ENCODE data around the gene NEK5.
A peak's percentile ranks its signal among the peaks of the same experiment; 100 is the strongest.

Gene NEK5

DNA sequence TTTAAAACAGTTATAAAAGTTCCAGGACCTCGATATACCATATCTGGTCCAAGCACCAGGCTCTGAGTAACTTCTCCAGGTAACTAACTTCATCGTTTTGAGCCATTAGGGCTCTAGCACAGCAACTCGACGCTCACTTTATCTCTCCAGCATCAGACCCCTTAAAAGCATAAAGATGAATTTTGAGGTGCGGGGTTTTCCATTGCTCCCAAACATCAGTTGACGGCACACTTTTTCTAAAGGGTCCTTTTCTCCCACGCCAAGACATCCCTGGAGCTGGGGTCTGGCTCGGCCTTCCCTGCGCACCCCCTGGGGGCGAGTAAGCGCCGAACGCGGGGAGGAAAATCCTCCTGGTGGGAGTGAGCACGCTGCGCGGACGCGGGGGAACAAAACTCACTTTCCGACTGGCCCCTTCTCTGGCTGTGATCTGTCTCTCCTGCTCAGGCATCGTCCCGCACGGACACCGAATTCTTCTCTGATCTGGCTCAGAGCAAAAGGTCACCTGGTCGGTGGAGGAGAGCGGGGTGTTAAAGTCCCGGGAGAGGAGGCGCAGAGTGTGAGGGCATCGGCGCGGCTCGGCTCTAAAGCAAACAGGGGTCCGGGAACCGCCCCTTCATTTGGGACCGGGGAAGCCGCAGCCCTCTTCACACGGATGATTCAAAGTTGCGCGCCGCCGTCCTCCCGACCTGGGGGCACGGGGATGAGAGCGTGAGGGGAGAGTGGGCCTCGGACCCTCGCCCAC lies 117.8 kb downstream of the NEK5 start, which contains the start of gene ATP7B:
Gene ATP7B (minus strand): TSS at position 561 of the 742 bp plus-strand sequence. CDS start 113 bp downstream, at position 448.
- peak; percentile 38 for DNase-seq (ENCODE audit: low spot score)

DNA sequence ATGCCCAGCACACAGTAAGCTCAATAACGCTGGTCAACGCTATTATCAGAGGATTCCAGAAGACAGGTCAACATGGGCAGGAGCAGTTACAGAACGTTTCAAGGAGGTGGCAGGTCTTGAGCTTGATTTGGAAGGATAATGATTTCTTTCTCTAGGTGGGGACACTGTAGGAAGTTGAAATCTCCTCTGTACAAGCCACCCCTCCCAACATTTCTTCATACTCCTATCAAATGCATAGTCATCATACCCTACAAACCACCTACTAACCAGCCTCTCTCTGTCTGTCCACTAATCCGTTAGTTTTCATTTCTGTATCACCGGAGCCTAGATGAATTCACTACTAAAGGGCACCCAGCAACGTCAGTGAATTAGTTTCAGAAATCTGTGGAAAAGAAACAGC lies 118.9 kb downstream of the NEK5 start:
- no peak for DNase-seq (ENCODE audit: low spot score)

DNA sequence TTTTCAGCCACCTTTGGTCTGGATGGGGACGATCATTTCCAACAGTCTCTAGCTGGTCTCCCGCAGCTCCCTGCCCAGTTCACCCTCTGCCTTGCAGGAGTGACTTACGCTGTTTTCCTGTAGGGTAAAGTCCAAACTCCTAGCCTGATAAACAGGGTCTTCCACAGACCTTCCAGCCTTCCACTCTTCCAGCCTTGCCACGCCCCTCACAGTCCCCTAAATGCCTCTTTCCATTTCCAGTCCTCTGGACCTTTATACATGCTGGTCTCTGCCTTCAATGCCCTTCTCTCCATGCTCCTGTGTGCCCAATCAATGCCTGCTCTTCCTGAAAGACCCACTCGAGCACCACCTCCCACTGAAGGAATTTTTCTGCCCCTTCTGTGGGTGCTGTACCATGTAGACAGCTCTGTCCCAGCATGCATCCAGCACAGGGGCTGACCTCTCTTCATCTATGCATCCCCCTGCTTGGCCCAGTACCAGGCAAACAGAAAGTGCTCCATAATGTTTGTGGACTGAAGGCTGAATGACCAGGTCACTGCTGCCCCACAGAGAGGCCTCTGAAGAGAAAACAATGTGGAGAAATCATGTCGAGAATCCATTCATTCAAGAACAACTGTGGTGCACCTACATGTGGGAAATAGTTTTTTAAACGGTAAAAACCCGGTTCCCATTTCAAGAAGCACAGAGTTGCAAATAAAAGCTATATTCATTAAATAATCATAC lies 122.2 kb downstream of the NEK5 start:
- DNase-seq (ENCODE audit: low spot score): no peak

DNA sequence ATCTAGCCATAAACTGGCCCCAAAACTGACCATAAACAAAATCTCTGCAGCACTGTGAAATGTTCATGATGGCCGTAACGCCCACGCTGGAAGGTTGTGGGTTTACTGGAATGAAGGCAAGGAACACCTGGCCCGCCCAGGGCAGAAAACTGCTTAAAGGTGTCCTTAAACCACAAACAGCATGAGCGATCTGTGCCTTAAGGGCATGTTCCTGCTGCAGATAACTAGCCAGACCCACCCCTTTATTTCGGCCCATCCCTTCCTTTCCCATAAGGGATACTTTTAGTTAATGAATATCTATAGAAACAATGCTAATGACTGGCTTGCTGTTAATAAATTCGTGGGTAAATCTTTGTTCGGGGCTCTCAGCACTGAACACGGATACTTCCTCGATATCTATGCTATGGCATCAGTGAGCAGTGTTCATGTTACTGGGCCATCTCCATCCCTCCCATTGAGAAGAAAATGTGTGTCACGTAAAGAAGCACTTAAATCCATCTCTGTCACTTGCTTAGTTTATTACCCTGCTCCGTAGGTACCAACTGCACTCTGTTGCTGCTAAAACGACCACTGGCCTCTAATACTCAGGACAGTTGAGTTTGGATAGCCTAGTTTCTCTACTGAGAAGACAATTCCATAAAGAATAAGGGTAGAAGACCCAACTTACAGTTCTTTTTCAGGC lies 122.9 kb downstream of the NEK5 start:
- DNase-seq (ENCODE audit: low spot score): no peak

DNA sequence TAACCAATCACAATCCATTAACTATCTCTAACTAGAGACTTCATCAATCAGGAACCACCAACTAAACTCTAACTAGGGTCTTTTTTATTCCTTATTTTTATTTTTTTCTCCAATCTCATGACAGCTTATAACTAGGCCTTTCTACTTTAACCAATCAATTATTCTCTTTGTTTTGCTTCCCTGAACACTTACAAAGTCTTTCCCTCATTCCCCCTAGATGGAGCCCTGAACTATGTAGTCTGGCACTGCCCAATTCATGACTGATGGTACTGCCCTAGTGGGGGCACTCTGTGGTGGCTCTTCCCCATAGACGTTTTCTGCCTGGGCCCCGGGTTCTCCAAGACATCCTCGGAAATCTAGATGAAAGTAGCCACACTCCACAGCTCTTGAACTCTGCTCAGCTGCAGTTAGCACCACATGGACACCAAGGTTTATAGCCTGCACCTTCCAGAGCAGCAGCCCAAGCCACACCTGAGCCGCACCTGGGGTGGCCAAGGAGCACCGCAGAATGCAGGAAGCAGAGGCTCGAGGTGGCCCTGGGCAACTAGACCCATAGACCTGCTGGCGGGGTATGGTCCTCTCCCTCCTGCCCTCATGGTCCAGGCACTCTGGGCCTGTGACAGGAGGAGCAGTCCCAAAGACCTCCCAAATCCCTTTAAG lies 124.2 kb downstream of the NEK5 start:
- no peak for DNase-seq (ENCODE audit: low spot score)

DNA sequence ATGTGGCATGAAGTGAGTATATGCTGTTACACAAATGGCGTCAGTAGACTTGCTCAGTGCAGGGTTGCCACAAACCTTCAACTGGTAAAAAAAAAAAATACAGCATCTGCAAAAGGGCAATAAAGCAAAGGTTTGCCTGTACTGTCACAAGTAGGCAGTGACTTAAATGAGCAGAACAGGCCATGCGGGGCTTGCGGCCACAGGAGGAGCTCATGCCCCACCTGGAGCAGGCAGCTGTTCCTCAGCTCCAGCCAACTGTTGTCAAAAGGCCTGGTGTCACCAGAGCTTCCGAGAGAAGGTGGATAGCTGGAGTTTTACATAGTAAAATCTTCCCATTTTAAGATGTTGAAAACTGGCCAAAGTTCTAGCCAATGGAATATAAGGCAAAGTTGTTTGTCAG lies 125.3 kb downstream of the NEK5 start:
- no peak for DNase-seq (ENCODE audit: low spot score)

DNA sequence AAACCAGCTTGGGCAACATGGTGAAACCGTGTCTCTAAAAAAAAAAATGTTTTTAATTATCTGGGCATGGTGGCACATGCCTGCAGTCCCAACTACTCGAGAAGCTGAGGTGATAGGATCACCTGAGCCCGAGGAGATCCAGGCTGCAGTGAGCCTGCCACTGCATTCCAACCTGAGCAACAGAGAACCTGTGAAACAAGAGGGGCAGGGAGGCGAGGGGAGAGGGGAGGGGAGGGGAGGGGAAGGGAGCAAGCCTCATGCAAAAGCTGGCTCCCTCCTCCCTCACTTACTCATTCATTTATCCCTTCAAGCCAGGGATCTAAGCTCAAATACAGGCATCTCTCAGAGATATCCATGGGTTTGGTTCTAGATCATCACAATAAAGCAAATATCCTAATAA lies 126.5 kb downstream of the NEK5 start:
- no peak for DNase-seq (ENCODE audit: low spot score)

DNA sequence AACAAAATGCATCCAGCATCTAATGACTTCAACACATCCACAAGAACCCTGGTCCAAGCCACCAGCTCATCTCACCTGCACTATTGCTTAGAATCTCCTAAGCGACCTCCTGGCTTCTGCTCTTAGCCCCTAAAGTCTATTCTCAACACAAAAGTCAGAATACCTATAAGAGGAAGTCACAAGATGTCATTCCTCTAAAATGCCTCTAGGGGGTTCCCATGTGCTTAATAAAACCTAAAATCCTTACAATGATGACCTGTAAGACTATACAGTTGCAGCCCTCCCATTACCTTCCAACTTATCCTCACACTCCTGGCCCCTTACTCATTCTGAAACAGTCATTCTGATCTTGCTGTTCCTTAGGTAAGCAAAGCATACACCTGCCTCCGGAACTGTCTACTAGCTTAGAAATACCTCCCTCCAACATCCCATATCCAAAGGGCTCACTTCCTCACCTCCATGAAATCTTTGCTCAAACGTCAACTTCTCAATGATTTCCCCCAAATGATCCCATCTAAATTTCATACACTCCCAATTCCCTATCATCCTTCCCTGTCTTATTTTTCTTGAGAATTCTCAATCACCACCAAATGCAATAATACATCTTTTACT lies 127.6 kb downstream of the NEK5 start:
- DNase-seq (ENCODE audit: low spot score): peak; percentile 71

DNA sequence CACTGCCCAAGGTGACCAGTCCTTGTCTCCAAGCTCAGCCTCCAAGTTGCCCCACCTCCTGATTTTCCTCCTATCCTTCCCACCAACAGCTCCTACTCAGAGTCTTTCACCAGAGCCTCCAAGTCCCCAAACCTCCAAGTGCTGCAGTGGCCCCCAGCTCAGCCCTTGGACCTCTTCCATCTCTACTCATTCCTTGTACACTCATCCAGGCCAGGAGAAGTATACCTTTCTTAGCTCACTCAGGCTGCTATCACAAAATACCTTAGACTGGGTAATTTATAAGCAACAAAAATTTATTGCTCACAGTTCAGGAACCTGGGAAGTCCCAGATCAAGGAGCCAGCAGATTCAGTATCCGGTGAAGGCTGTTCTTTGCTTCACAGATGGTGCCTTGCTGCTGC lies 129.0 kb downstream of the NEK5 start:
- DNase-seq (ENCODE audit: low spot score): no peak

DNA sequence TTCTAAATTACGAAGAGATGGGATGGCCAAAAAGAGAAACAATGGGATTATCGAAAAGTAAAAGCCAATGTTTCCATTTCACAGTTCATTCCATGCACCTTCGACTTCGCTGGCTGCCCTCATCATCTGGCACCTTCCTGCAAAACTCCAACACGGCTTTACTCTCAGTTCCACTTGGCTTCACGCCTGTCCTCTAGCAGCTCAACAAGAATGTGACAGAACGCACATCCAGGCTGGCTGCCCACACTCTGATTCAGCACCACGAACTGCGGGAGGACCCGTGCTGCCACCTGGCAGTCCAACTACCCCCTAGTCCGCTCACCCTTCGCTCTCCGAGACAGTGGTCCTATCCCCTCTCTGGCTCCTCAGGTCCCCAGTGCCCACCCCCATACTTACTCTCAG lies 129.4 kb downstream of the NEK5 start:
- no peak for DNase-seq (ENCODE audit: low spot score)

DNA sequence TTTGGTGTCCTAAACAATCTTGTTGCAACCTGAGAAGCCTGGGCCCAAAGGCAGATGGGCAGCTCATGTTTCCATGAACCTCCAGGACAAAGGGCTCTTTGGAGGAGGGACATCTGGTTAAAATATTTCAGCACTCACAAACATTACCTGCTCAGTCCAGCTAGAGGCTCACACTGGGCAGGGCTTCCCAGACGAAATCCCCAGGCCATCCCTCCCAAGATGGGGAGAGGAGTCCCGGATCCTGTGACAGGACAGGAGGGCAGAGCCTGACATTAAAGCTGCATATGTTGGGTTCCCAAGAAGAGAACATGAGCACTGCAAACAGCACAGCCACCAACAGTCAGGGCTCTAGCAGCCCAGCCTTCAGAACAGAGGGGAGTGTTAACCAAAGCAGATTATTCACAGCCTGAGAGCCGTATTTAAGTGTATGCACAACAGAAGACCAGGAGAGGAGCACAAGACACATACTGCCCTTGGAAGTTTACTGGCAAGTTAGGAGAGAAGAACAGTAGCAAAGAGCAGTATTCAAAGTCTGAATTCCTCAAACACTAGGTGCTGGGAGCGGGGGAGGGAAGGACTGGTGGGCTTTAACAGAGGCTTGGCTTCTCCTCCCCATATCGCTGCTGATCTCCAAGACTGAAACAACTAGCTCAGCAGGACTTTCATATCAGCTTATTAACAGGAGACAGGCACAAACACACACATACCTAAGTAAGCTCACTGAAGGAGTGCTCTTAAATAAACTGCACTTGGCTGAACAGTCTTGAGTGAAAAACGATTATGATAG lies 130.0 kb downstream of the NEK5 start:
- no peak for DNase-seq (ENCODE audit: low spot score)

DNA sequence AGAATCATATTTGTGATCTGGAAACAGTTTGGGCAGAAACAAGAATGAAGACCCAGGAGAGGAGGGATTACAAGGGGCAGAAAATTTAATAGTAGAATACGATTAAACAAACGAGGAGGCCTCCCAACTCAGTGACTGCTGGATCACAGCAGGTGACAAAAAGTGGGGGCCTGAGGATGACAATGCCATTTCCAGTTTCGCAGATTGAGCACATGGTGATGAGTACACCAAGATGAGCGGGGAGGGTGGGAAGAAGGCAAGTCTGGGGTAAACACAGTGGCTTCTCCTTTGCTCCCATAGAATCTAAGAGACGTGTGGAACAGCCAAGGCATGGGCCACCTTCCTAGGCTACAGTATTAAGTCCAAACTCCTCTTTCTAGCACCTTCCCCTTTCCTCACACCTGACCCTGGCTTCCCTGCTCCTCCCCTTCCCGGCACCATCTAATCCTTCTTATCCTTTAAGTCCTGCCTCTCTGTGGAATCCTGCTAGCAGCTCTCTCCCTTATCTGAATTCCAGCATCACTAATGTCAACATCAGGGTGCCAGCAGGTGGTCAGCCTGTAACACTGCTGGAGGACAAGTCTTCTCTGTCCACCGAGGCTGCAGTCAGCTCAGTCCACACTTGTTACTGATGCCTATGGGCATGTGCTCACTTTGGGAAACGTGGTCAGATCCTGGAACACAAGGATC lies 131.1 kb downstream of the NEK5 start:
- no peak for DNase-seq (ENCODE audit: low spot score)

DNA sequence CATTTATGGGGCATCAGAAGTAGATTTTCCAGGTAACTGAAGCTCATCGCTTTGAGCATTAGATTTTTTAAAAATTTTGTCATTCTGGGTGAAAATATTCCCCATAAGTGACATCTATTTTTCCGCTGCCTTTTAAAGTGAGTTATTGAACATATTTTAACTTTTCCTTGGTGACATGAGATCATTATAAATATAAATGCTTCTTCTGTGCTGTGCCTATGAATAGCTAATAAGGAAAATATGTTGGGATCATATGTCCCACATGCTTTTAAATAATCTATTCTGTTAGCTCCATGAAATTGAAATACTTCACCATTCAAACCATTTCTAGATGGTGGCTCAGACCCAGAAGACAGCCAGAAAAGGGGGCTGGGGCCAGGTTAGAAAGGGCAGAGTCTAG lies 131.7 kb downstream of the NEK5 start:
- no peak for DNase-seq (ENCODE audit: low spot score)

DNA sequence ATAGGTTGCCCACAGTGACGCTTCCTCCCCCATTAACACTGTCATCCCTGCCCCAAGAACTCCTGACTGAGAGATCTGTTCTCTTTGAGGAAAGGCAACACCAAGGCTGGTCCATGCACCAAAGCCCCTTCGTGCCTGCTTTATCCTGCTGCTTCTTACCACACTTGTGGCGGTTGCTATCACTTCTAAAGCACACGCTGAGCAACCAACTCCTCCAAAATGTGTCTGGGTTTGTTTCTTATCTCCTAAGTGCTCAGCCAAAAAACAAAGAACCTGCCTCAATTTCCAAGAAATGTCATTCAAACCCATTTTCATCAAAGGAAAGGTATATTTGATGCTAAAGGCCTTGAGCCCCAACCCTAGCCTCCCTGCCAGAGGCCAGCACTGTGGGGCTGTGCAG lies 132.2 kb downstream of the NEK5 start:
- DNase-seq (ENCODE audit: low spot score): no peak

DNA sequence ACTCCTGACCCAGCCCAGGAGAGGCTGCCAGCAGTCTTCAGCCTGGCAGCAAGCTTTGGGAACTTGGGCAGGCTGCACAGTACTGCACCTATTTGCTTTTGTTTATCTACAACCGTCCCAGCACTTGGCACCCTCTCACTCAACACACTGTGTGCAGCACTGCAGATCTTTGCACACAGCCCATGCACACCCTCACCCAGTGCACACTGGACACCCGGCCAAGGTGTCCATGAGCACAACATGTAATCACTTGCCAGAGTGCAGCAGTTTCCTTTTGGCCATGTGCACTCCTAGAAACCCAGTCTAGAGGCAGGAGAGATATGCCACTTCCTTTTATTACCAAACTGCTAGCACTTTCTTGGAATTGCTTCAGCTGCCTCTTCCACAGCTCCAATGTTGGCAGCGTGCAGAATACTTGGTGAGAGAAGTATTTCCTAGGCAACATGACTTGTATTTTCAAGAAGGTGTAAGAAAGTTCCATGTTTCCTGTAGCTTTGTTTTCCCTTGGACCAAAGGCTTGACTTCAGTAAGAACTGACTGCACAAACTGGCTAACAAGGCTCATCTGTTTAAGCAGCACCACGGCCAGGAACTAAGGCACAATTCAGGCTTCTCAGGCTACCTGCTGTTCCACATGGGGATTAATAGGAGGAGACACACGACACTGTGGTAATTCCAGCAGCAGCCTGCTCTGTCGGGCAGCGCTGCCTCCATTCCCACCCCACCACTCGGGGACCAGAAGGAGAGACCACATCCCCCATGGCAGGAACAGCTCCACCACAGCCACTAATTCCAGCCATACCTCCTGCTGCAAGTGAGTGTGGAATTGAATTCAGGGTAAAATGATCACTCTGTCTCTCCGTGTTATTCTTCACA lies 133.0 kb downstream of the NEK5 start:
- DNase-seq (ENCODE audit: low spot score): no peak

DNA sequence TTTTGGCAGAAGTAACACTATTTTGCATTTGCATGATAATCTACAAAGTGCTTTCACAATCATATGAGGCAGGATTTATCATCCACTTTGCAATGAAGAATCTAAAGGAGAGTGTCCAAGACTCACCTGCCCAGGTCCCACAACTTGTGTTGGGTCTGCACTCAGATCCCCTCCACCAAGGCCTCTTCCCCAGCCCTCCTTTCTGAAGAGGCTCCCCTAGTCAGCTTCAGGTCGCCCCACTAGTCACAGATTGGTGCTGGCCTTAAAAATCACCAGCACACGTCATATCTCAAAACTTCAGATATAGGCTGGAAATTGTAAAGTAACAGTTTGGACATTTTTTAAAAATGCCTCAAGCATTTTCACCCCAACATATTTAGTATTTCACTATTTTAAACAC lies 135.2 kb downstream of the NEK5 start:
- DNase-seq (ENCODE audit: low spot score): no peak

DNA sequence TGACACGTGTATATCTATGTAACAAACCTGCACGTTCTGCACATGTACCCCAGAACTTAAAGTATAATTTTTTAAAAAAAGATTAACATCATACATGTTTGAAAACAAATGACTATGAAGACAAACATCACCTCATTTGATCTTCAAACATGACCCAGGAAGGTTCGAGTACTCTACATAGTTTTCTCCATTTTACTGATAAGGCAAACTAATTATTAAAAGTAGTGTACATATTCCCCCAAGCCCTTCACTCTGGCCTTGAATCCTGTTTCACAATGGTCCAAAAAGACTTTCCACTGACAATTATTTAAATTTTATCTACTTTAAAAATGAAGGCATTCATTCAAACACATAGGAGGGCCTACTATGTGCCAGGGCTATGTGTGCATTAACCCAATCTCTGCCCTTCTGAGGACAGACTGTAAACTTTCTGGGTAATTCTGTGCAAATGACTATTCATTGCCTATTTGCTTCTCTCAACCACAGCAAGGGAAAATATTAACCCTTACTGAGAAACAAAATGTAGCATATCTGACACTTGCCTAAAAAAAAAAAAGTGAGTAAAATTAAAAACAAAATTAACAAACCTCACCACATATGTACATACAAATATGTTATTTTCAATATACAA lies 139.8 kb downstream of the NEK5 start:
- no peak for DNase-seq (ENCODE audit: low spot score)
